Heart right ventricle (tissue), 16 donors: Measurements from ENCODE around the gene C6orf132. TPM values are rescaled to one million over a fixed set of nuclear protein-coding genes. Genes with fewer than 3 reads are reported as not detected.

Source experiments
- ATAC-seq, 8 donors: fragments of 200-7000 bp; cut with Tn5 transposase; one replicate each; pipeline ENCODE4 v1.9.1; 2020; ENCODE audit warnings: mild to moderate bottlenecking in 8 of 8, moderate library complexity in 8 of 8, moderate number of reproducible peaks in 1 of 8
- DNase-seq, 2 donors: peaks; one replicate each; pipeline ENCODE4 v3.0.0-alpha.2; 2020
- H3K27ac ChIP-seq, 10 donors: fragments of 200-600 bp; sonication (generic) in 2 of 10; one replicate each; pipeline versions ENCODE4 v1.5.0 to v1.8.0; 2020 to 2022; ENCODE audit warnings: mild to moderate bottlenecking in 3 of 10
- H3K27me3 ChIP-seq, 7 donors: fragments of 200-600 bp; one replicate each; pipeline ENCODE4 v1.8.0; 2021 to 2022; ENCODE audit warnings: mild to moderate bottlenecking in 2 of 7
- H3K36me3 ChIP-seq, 9 donors: fragments of 200-600 bp; sonication (generic) in 1 of 9; one replicate each; pipeline versions ENCODE4 v1.5.0 to v1.8.0; 2020 to 2022; ENCODE audit warnings: mild to moderate bottlenecking in 2 of 9
- H3K4me1 ChIP-seq, 9 donors: fragments of 200-600 bp; sonication (generic) in 1 of 9; one replicate each; pipeline versions ENCODE4 v1.5.0 to v1.8.0; 2020 to 2022; ENCODE audit warnings: mild to moderate bottlenecking in 4 of 9
- H3K4me3 ChIP-seq, 10 donors: fragments of 200-600 bp; sonication (generic) in 2 of 10; one replicate each; pipeline versions ENCODE4 v1.5.0 to v1.8.0; 2020 to 2022; ENCODE audit warnings: mild to moderate bottlenecking in 7 of 10, moderate library complexity in 2 of 10
- H3K9me3 ChIP-seq, 11 donors: fragments of 200-600 bp in 10 of 11; sonication (generic) in 2 of 11; one replicate each; pipeline versions ENCODE4 v1.5.0 to v1.8.0; 2013 to 2022; ENCODE audit warnings: mild to moderate bottlenecking in 2 of 11, control low read depth in 1 of 11, moderate library complexity in 1 of 11
- CTCF ChIP-seq, 9 donors: fragments of 200-600 bp; sonication (generic) in 2 of 9; IDR thresholded peaks; one replicate each; pipeline versions ENCODE4 v1.5.0 to v1.8.0; 2021 to 2022; ENCODE audit warnings: antibody characterized with exemption in 9 of 9, mild to moderate bottlenecking in 5 of 9, moderate library complexity in 1 of 9
- WGBS, 2 donors: extraction: QIAGEN DNeasy Blood & Tissue Kit; methylation state at CpG; one replicate each; pipeline ENCODE4 v1.1.7; 2013; ENCODE audit warnings: inconsistent platforms in 1 of 2; 5-methylcytosine and 5-hydroxymethylcytosine counted together
- intact Hi-C, 10 donors: fragments of 100-400 bp; cut with DNase I; formaldehyde crosslinking; loops; one replicate each; pipeline versions ENCODE4 v1.11.1 to v1.14.2; 2022
- polyA plus RNA-seq, 2 donors: library from polyadenylated mRNA; stranded (reverse); fragments of 200-250 nt; gene quantifications; one replicate each; pipeline ENCODE4 v1.2.3, GENCODE V29; 2013
- total RNA-seq, 10 donors: library from RNA; stranded (reverse); fragmentation: NEBNext Ultra II Directional in 3 of 10; extraction: Animal tissue kit (Norgen Biotek cat#: 25700) in 3 of 10; gene quantifications; one replicate each; pipeline versions ENCODE4 v1.2.1 to v1.2.4, GENCODE V29; 2021 to 2023
- donor health status: Arrhythmogenic right ventricular cardiomyopathy.
- donor health status: ischemic (EF 13 %, LVEDD 7.1; RV severe dilation, severe dysfunction).
- donor health status: healthy with polysubstance abuse.
- donor health status: DM: no; HTN: yes; CAD: no.
- donor health status: DM: no; HTN: no; CAD: no.
- donor health status: ischemic (EF 25% LVEDD 6.9; RV normal size, moderate dysfunction).
- donor health status: ischemic (EF 25% LVEDD 5.7; RV mildly dilated, moderate dysfunction).
- donor health status: healthy.
- donor health status: DM: yes; HTN: yes; CAD: no.
- donor health status: Ischemic cardiomyopathy.
- donor health status: ischemic (EF 35%, LVEDD 5.7; RV mildly dilated, moderate dysfunction).
- donor health status: nonischemic (EF 11% LVEDD 7.7; RV severe dilation, severe dysfunction).
- donor health status: DM: yes; HTN: yes; CAD: no.
- donor health status: PGD.
- donor health status: ischemic (EF 29% LVEDD 5.4; RV normal size, mild dysfunction).
- donor health status: nonischemic (EF 23%, LVEDD 6.1; RV moderate dilation, normal function).

The C6orf132 gene
- total and polyA plus RNA-seq, 12 donors, result 0.23 to 2.9 (median 1.9) TPM

- ATAC-seq (peak in 1 of 8 donors; percentile 32), DNase-seq (no peak)
- WGBS, 2 donors, result 83 to 92% methylated on average over 20 of the region's 20 CpGs
- no peak overlapping the region for H3K27ac ChIP-seq
- intact Hi-C loops, result loop anchor here in 1 of 10 donors (10.0 kb wide), 1 partner anchor 405 kb away; the partner anchor contains the start of gene FRS3
- no peak overlapping the region for H3K4me3 ChIP-seq
- peaks cover 0 to 21% (median 11%) of the 10 kb centered on the region in 7 donors for H3K27me3 ChIP-seq
- peaks cover 0 to 6% (median 0%) of the 10 kb centered on the region in 9 donors for H3K4me1 ChIP-seq
- no peaks in the 10 kb centered on the region for H3K36me3 ChIP-seq
- no peaks in the 10 kb centered on the region for H3K9me3 ChIP-seq
- TF ChIP-seq CTCF (IDR thresholded peaks at IDR 0.05), result no peak
Measured at GRCh38 chr6:42179261-42179944, 37.0 kb upstream of the C6orf132 start.

GRCh38 chr6:42177514-42178364 is 35.3 kb upstream of the C6orf132 start:
- intact Hi-C loops, result loop anchor here in 1 of 10 donors (10.0 kb wide), 1 partner anchor 403 kb away; the partner anchor contains the start of gene FRS3
- no peak overlapping the region for H3K27ac ChIP-seq
- peaks cover 0 to 21% (median 11%) of the 10 kb centered on the region in 7 donors for H3K27me3 ChIP-seq
- peaks cover 0 to 6% (median 0%) of the 10 kb centered on the region in 9 donors for H3K4me1 ChIP-seq
- TF ChIP-seq CTCF (IDR thresholded peaks at IDR 0.05), result no peak
- H3K4me3 ChIP-seq, result no peak overlapping the region
- DNase-seq, result no peak
- ATAC-seq, result peak in 2 of 8 donors; percentile 14 to 33
- WGBS, 2 donors, result 14 to 18% methylated on average over 27 of the region's 27 CpGs
- H3K9me3 ChIP-seq, result no peaks in the 10 kb centered on the region
- no peaks in the 10 kb centered on the region for H3K36me3 ChIP-seq

DNA sequence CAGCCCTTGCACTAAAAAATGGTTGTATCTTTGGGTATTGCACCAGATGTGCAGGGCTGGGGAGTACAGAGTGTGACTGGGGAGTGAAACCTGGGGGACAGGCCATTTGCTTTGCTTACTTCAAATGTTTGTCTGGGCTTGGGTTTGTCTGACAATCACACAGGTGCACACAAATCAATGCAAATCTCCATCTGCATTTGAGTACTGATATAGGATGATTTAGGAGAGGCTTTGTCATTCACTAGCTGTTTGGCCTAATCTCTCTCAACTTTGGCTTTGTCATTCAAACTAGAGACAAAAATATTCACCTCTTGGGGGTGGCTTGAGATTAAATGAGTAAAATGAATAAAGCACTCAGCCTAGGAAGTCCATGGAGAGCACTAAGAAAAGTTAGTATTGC is 34.6 kb upstream of the C6orf132 start:
- H3K4me1 ChIP-seq, result peaks cover 0 to 6% (median 0%) of the 10 kb centered on the region in 9 donors
- peaks cover 0 to 21% (median 11%) of the 10 kb centered on the region in 7 donors for H3K27me3 ChIP-seq
- H3K36me3 ChIP-seq, result no peaks in the 10 kb centered on the region
- DNase-seq, result no peak
- H3K27ac ChIP-seq, result no peak overlapping the region
- H3K4me3 ChIP-seq, result no peak overlapping the region
- no peak for TF ChIP-seq CTCF (IDR thresholded peaks at IDR 0.05)
- no peaks in the 10 kb centered on the region for H3K9me3 ChIP-seq
- intact Hi-C loops, result loop anchor here in 1 of 10 donors (10.0 kb wide), 1 partner anchor 402 kb away; the partner anchor contains the start of gene FRS3
- ATAC-seq, result no peak

DNA sequence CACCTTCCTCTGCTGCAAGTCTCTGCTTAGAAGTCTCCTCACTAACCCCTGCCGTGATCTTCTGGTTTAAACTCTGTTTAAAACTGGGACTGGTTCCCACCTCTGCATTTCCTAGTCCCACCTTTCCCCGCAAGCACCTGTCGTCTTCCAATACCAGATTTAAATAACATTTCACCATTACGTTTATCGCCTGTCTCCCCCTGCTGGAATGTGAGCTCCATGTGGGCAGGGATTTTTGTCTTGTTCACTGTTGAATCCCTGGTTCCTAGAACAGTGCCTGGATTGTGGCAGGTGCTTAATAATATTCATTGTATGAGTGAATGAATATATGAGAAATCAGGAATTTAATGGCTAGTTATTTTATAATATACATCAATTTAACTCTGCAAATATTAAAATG is 33.4 kb upstream of the C6orf132 start:
- H3K27me3 ChIP-seq, result peaks cover 0 to 21% (median 11%) of the 10 kb centered on the region in 7 donors
- ATAC-seq (no peak), DNase-seq (no peak)
- H3K36me3 ChIP-seq, result no peaks in the 10 kb centered on the region
- H3K9me3 ChIP-seq, result no peaks in the 10 kb centered on the region
- H3K4me3 ChIP-seq, result no peak overlapping the region
- 68 to 71% methylated on average over 5 of the region's 5 CpGs for WGBS, 2 donors
- intact Hi-C loops, result loop anchor here in 1 of 10 donors (10.0 kb wide), 1 partner anchor 401 kb away; the partner anchor contains the start of gene FRS3
- no peak overlapping the region for H3K27ac ChIP-seq
- TF ChIP-seq CTCF (IDR thresholded peaks at IDR 0.05), result peak in 1 of 9 donors; percentile 11
- peaks cover 0 to 6% (median 0%) of the 10 kb centered on the region in 9 donors for H3K4me1 ChIP-seq
